GM18867 (cell line): ENCODE results near the gene TNK2.
"Not testable (repeated sequence)": the region's sequence is repeated elsewhere in the genome, so short reads cannot be mapped to it uniquely, and the experiment has no call there.

Source experiments
- ATAC-seq: cut with Tn5 transposase; IDR thresholded peaks from one replicate; pipeline ENCODE4 v1.9.1; 2021; ENCODE audit warnings: mild to moderate bottlenecking, moderate library complexity; ENCODE audit not compliant: unreplicated experiment

TNK2 gene

GRCh38 chr3:195907934-195908693 lies at the start of gene TNK2:
Gene TNK2 (minus strand): TSS chr3:195908551. CDS start chr3:195888588, 19,963 bp downstream.
- ATAC-seq = peak; percentile 27

DNA sequence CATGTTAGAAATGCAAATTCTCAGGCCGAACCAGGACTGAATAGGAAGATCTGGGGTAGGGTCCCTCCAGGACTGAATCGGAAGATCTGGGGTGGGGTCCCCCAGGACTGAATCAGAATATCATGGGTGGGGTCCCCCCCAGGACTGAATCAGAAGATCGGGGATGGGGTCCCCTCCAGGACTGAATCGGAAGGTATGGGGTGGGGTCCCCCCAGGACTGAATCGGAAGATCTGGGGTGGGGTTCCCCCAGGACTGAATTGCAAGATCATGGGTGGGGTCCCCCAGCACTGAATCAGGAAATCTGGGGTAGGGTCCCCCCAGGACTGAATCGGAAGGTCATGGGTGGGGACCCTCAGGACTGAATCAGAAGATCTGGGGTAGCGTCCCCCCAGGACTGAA lies 48.2 kb upstream of the TNK2 start:
- no peak for ATAC-seq

DNA sequence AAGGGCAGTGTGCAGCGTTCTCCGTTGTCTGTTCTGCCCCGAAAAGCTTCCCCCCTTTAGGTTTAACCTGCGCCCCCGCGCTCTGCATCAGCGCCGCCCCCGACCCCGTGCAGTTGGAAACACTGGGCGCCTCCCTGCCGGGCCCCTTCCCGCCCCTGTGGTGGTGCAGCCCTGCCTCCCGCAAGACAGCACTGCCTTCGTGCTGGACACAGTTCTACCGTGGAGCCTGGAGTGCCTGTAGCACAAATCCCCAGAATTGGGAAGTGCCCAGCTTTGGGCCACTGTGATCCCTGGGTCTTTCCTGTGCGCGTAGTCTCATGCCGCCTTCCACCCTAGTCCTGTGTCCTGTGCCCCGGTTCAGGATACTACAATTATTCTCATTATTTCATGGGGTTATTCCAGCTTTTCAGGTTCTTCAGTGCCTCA lies 47.1 kb upstream of the TNK2 start:
- not testable (repeated sequence) for ATAC-seq

GRCh38 chr3:195954752-195955119 lies 46.4 kb upstream of the TNK2 start:
- peak; percentile 54 for ATAC-seq

DNA sequence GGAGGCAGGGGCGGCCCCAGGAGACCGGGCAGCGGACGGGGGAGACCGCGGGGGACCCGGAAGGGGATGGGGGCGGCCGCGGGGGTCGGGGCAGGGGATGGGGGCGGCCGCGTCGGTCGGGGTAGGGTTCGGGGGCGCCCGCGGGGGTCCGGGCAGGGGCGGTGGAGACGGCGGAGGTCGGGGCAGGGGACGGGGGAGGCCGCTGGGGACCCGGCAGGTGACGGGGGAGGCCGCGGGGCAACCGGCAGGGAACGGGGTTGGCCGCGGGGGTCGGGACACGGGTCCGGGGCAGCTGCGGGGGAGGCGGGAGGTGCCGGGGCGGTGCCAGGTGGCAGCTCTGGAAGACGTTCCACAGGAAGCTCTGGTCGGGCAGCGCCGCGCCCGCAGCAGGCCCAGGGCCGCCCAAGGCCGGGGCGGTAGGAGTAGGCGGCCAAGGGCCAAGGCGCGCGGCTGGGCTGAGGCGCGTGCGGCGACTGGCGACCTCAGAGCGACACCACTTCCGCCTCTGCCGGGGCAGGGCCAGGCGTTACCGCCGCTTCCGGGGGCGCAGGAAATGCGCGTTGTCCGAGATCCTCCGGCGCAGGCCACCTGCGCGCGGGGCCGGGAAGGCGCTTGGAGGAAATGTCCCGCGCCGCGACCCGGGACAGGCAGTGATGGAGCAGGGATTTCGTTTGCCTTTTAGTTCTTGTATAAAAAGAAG lies 45.9 kb upstream of the TNK2 start:
- ATAC-seq = peak; percentile 95

DNA sequence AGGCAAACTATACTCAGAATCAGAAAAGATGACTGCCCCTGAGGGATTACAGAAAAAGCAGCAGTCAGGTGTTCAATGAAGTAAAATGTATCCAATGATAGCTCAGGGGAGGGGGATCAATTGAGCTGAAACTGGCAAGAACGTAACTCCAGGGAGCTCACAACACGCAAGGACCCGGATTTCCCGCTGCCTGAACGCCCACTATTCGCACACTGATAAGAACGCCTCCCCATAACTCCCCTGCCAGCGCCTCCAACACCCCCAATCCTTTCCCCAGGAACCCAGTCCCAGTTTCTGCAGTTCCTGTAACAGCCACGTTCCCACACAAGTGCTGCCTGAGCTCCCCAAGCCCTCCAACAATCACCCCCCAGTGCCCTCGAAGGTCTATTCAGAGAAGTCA lies 44.2 kb upstream of the TNK2 start:
- ATAC-seq = not testable (repeated sequence)

GRCh38 chr3:195951443-195952177 lies 43.3 kb upstream of the TNK2 start:
- not testable (repeated sequence) for ATAC-seq

DNA sequence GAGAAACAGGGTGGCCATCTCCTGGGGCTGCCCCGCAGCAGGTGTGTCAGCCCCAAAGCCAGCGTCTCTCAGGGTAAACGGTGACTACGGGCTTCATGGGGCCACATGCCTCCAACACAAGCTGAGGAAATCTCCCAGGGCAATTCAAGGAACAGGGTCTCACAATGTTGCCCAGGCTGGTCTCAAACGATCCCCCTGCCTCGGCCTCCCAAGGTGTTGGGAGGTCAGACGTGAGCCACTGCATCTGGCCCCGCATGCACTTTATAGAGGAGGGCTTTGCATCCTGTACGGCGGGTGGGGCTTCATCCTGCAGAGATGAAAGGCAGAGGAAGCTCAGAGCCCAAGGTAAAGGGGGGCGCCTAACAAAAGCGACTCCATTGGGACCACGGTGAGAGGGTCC lies 42.4 kb upstream of the TNK2 start:
- not testable (repeated sequence) for ATAC-seq

GRCh38 chr3:195950164-195950563 lies 41.8 kb upstream of the TNK2 start:
- ATAC-seq = not testable (repeated sequence)

DNA sequence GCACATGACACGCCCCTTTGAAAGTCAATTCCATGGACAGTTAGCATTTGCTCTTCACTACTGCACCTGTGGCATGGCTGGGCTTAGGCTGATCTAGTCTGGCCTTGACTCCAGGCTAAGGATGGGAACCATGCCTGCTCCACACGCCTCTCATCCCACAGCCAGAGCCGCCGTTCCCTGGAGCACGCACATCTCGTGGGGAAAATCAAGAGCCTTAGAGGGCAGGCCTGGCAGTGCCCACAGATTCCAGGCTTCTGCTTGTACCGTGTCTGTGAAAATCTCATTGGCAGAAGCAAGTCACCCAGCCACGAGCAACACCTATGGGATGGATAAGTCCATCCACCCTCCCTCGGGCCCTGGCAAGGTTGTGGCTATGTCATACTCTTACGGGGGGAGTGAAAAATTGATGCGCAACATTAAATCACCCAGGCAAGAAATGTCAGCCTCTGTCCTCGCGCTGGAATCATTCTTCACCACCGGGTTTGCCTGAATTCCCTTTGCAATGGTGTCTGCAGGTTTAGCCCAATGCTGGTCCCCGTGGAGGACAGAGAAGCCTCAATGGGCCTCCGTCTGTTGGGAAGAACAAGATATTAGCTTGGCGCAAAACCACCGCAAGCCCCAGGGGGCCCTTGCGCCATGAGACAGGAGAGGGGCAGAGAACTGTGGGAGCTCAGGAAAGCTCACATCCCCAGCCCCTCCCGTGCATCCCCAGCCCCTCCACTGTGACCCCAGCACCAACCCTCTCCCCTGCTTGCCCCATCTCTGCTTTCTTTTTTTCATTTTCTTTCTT lies 38.8 kb upstream of the TNK2 start:
- ATAC-seq = not testable (repeated sequence)

- ATAC-seq = not testable (repeated sequence)
Measured at GRCh38 chr3:195941265-195941815, 33.0 kb upstream of the TNK2 start.

DNA sequence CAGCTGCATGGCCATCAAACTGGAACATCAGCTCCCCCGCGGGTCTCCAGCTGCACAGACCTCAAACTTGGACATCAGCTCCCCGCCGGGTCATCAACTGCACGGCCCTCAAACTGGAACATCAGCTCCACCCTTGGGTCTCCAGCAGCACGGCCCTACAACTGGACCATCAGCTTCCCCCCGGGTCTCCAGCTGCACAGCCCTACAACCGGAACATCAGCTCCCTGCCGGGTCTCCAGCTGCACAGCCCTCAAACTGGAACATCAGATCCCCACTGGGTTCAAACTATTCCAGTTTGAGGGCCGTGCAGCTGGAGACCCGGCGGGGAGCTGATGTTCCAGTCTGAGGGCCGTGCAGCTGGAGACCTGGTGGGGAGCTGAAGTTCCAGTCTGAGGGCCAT lies 32.5 kb upstream of the TNK2 start:
- ATAC-seq = not testable (repeated sequence)

- ATAC-seq = not testable (repeated sequence)
Measured at GRCh38 chr3:195939526-195940470, 31.4 kb upstream of the TNK2 start.

GRCh38 chr3:195933044-195933430 lies 24.7 kb upstream of the TNK2 start:
- not testable (repeated sequence) for ATAC-seq

DNA sequence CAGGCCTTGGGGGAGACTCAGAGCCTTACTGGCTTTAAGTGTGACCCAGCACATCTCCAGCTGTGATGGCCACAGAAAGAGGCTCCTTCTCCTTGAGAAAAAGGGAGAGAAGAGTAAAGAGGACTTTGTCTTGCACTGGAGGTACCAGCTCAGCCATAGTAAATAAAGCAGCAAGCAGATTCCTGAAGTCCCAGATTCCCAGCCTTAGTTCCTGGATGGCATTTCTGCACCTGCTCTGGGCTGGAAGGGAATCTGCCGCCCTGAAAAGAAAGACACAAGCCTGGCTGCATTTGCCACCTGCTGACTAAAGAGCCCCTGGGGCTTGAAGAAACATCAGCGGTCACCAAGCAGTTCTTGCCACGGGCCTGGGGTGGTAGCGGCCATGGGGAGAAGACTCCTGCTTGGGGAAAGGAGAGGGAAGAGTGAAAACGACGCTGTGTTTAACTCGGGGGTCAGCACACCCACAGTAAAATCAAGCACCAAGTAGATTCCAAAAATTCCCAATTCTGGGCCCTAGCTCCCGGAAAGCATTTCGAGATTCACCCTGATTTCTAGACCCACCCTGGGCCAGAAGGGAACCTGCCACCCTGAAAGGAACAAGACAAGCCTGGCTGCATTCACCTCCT lies 24.2 kb upstream of the TNK2 start:
- ATAC-seq = no peak

DNA sequence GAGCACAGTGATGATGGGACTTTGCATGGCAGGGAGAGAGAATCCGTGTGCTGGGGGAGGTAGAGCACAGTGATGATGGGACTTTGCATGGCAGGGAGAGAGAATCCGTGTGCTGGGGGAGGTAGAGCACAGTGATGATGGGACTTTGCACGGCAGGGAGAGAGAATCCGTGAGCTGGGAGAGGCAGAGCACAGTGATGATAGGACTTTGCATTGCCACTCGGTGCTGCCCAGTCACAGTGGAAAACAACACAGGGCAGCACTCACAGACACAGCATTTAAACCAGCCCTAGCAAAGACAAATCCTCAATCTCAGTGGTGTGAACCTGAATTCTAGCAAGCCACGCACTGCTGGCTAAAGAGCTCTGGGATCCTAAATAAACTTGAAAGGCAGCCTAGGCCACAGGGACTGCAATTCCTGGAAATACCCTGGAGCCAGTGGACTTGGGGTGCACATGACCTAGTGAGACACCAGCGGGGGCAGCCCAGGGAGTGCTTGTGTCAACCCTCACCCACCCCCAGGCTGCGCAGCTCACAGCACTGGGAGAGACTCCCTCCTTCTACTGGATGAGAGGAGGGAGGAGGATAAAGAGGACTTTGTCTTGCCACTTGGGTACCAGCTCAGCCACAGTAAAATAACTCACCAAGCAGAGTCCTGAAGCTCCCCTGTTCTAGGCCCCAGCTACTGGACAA lies 23.4 kb upstream of the TNK2 start:
- no peak for ATAC-seq

GRCh38 chr3:195929452-195929851 lies 21.1 kb upstream of the TNK2 start:
- ATAC-seq = no peak

DNA sequence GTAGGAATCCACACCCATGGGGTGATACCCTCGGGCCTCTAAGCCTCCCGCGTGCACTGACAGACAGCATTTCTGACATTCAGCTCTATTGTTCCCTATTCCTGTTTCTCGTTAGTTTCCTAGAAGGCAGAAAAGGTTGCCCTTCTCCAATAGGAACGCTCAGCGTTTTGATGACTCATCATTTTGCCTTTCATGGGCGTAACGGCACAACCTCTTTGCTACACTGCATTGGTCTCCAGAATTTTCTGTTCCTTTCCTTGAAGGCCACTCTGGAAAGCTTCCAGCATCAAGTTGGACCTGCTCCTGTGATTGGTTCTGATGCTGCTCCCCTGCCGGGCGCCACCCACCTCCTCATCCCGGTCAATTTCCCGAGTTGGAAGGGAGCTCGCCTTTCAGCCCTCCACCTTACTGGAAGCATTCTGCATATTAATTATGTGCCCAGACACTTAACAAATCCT lies 13.0 kb upstream of the TNK2 start:
- no peak for ATAC-seq
